ENCODE data around the gene KRTAP10-8.
"Not testable (repeated sequence)": the region's sequence is repeated elsewhere in the genome, so short reads cannot be mapped to it uniquely, and the experiment has no call there.

The KRTAP10-8 gene

GRCh38 chr21:44579056-44579832 is 32.6 kb upstream of the KRTAP10-8 start:
- DNase-seq (ENCODE audit: low spot score): no peak

DNA sequence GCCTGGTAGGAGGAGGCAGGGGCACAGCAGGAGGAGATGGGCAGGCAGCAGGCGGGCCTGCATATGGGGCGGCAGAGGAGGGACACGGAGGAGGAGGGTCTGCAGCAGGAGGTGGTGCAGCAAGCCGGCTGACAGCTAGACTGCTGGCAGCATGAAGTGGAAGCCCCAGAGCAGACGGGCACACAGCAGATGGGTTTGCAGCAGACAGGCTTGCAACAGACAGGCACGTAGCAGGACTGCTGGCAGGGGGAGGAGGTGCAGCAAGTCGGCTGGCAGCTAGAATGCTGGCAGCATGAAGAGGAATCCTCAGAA is 32.1 kb upstream of the KRTAP10-8 start:
- DNase-seq (ENCODE audit: low spot score): no peak

DNA sequence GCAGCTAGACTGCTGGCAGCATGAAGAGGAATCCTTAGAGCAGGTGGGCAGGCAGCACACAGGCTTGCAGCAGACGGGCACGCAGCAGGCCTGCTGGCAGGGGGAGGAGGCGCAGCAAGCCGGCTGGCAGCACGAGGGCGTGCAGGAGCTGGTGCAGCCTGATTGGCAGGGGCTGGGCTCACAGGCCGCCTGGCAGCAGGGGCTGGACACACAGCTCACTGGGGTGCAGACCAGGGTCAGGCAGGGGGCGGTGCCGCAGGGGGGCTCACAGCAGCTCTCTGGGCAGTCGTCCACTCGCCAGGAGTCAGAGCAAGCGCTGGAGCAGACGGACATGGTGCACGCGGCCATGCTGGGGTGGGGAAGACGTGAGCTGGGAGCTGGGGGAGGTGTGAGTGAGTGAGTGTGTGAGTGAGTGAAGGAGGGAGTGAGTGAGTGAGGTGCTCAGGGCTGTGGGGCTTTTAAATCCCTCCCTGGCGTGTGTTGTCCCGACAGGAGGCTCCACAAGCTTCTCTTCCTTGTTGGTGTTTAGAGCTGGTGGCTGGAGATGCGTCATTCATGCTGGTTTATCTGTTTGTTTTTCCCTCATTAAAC is 31.6 kb upstream of the KRTAP10-8 start, which contains the start of gene KRTAP10-5:
Gene KRTAP10-5, minus strand, starts transcription at position 374 of the 591 bp plus-strand sequence. Its CDS starts 26 bp downstream, at position 348.
- not testable (repeated sequence) for DNase-seq (ENCODE audit: low spot score)

- DNase-seq (ENCODE audit: low spot score): no peak
Measured at GRCh38 chr21:44581158-44581557, 30.7 kb upstream of the KRTAP10-8 start.

DNA sequence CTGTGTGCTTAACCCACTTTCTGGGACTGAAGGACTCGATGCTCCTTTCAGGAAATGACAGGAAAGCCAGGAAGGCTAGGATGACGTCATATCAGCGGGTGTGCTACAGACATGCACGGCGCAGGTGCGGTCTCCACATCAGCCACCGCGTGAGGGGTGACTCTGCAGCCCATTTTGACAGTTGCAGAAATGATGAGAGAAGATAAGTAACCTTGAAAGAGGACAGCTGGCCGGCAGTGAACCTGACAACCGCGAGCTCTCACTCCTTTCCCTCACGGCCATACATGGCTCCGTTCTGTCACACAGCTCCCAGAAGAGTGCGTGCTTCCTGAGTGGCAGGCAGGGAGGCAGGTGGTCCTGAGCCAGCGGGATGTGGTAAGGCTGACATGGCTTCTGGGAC is 29.8 kb upstream of the KRTAP10-8 start:
- no peak for DNase-seq (ENCODE audit: low spot score)

DNA sequence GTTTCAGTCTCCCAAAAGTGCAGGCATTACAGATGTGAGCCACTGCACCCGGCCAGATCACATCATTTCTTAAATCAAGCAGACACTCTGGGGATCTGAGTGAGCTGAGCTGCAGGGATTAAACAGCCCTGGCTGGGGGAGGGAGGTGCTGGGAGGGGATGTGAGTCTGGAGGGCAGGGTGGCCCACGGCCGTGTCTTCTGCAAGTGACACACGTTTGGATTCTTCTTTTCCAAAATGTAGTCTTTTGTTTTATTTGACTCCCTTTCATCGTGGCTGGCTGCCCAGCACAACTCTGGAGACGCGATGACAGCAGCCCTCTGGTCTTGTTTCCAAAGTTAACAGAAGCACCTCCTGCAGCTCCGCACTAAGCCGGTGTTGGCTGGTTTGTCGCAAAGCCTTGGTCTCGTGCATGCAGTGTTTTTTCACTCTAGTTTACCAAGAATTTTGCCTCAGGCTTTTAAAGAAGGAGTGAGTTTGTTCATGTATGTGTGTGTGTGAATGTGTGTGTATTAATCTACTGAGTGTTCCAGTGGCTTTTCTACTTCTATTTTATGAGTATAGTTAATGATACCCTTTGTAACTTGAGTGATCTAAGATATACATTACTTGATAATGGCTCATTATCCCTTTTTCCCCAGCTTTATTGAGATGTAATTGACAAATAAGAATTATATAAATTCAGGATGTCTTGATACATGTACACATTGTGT is 28.6 kb upstream of the KRTAP10-8 start:
- no peak for DNase-seq (ENCODE audit: low spot score)

DNA sequence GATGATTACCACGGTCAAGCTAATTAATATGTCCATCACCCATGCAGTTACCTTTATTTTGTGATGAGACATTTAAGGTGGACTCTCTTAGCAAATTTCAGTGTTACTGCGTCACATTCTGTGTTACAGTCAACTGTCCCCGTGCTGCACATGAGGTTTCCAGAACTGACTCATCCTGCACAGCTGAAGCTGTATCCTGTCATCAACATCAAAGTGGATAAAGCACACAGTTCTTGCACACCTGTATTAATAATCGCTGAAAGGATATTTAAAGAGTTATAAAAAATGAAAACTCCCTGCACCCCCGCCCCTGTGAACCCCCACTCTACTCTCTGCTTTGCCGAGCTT is 28.1 kb upstream of the KRTAP10-8 start:
- DNase-seq (ENCODE audit: low spot score): no peak

DNA sequence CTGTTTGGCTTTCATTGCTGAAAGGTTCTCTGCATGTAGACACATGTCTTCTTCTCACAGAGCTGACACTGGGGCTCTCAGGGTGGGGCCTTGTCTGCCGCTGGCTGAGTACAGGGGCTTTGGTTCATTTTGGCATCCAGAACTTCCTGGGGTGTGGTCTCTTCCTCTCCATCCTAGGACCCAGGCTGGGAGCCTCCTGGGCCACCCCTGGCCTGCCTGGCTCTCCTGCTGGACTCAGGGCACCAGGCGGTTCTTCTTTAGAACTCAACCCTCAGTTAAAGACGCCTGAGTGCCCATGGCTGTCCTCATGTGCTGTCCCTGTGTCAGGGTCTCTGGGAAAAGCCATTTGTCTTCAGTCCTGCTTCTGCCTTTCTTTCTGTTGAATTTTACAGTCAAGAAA is 26.0 kb upstream of the KRTAP10-8 start:
- DNase-seq (ENCODE audit: low spot score): no peak

- no peak for DNase-seq (ENCODE audit: low spot score)
Measured at GRCh38 chr21:44589094-44589493, 22.8 kb upstream of the KRTAP10-8 start.

GRCh38 chr21:44589586-44590305 is 22.1 kb upstream of the KRTAP10-8 start:
- DNase-seq (ENCODE audit: low spot score): no peak

- DNase-seq (ENCODE audit: low spot score): no peak
Measured at GRCh38 chr21:44590311-44590721, 21.6 kb upstream of the KRTAP10-8 start.

DNA sequence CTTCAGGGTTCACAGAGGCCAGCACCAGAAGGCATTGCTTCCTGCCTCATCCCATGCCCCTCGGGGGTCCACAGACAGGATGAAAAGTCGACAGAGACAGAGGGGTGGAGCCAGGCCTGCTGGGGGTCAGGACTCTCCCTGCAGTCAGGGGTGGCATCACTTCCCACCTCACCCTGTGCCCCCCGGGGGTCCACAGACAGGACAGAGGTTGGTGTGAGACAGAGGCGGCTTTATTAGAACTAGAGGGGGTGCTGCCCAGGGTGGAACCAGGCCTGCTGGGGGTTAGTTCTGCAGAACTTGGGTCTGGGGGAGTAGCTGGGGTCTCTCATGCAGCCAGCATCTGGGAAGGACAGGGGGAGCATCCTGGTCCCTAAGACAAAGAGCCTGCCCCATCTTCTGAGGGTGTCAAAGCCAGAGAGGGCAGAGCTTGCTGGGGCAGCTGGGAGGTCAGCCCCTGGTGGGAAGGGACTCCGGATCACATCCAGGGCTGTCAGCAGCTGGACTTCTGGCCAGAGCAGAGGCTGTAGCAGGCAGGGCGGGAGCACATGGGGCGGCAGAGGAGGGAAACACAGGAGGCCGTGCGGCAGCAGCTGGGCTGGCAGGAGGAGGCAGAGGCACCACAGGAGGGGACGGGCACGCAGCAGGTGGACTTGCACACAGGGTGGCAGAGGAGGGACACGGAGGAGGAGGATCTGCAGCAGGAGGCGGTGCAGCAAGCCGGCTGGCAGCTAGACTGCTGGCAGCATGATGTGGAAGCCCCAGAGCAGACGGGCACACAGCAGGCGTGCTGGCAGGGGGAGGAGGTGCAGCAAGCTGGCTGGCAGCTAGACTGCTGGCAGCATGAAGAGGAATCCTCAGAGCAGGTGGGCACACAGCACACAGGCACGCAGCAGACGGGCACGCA is 20.7 kb upstream of the KRTAP10-8 start:
- DNase-seq (ENCODE audit: low spot score): not testable (repeated sequence)

DNA sequence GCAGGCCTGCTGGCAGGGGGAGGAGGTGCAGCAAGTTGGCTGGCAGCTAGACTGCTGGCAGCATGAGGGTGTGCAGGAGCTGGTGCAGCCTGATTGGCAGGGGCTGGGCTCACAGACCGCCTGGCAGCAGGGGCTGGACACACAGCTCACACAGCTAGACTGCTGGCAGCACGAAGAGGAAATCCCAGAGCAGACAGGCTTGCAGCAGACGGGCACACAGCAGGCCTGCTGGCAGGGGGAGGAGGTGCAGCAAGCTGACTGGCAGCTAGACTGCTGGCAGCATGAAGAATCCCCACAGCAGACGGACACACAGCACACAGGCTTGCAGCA is 20.1 kb upstream of the KRTAP10-8 start:
- not testable (repeated sequence) for DNase-seq (ENCODE audit: low spot score)

DNA sequence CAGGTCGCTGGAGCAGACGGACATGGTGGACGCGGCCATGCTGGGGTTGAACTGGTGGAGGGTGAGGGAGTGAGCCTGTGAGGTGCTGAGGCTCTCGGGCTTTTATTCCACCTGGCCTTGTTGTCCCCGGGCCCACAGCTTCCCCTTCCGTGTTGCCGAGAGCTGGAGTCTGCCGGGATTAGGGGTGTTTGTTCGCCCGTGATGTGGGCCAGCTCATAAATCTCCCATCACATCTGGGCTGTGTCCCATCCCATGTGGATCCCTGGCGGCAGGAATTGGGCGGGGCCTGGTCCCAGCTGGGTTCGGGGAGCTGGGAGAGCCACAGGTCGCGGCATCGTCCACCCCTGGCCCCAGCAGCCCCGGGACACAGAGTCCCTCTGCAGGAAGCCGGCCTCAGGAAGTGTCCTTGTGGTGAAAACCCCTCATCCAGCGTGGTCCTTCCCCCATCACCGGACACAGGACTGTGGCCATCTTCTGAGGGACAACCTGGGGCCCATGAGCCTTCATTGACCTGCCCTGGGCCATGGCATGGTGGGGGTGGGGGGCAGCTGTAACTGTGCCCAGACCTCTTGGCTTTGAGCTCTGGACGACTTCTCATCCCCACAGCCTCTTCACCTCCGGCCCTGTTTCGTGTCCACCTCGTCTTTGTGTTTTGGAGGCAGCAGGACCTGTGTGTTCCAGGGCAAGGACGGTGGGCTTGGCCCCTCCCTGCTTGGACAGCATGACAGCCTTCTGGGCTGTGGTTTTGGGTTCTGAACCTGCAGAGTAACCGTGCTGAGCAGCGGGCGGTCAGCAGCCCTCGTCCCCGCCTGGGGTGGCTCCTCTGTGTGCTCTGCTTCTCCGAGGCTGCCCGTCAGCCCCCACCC is 19.2 kb upstream of the KRTAP10-8 start, which contains the start of gene KRTAP10-6:
Gene KRTAP10-6, minus strand, starts transcription at position 60 of the 866 bp plus-strand sequence. Its CDS starts 21 bp downstream, at position 39.
- DNase-seq (ENCODE audit: low spot score): no peak

GRCh38 chr21:44593598-44594405 is 18.1 kb upstream of the KRTAP10-8 start:
- DNase-seq (ENCODE audit: low spot score): no peak

DNA sequence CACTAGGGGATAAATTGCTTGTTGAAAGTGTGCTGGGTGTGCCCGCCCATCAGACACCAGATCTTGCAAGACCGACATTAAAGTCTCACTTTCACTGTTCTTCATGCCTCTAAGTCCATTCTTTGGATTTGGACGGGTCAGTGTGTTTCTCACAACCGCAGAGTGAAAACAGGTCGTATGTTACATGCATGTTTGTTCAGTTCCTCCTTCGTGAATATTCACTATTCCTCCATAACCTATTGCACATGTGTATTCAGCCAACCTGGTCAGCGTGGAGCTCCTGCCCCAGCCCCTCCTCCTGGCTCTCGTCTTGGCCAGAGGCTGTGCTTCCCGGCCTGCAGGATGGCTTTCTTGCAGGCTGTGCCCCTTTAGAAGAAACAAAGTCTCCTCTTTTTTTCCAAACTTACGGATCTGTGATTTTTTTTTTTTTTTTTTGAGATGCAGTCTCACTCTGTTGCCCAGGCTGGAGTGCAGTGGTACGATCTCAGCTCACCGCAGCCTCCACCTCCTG is 17.4 kb upstream of the KRTAP10-8 start:
- DNase-seq (ENCODE audit: low spot score): no peak

GRCh38 chr21:44595524-44595923 is 16.4 kb upstream of the KRTAP10-8 start:
- no peak for DNase-seq (ENCODE audit: low spot score)

- DNase-seq (ENCODE audit: low spot score): no peak
Measured at GRCh38 chr21:44596068-44596725, 15.7 kb upstream of the KRTAP10-8 start.

DNA sequence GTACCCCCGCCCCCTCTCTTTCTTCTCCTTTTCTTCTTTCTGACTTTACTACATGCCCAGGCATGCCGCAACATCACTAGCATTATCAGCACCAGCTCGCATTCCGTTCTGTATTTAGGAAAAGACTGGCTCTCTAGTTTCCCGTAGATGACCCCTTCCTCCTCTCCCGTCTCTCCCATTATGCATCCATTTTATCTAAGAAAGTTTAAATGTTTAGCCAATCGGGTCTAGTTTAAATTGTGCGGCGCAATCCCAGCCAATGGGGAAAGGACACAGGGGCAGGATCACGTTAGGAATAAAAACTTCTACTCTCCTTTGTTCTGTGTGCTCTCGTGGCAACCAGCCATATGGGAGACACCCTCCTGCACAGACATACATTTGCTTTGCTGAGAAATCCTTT is 13.8 kb upstream of the KRTAP10-8 start:
- no peak for DNase-seq (ENCODE audit: low spot score)

Data from kidney capillary endothelial cell (primary cell).